Right forelimb (tissue), 1 donor: ENCODE measurements around the gene GRK2.
"Not testable (repeated sequence)": the region's sequence is repeated elsewhere in the genome, so short reads cannot be mapped to it uniquely, and the experiment has no call there.

Source experiments
- DNase-seq: peaks from one replicate; pipeline ENCODE4 v3.0.0-alpha.2; 2018

GRK2 gene

GRCh38 chr11:67266449-67267187 lies at the start of gene GRK2:
Gene GRK2, plus strand, starts transcription at chr11:67266473. Its CDS starts 227 bp downstream, at chr11:67266700.
- DNase-seq, result no peak

DNA sequence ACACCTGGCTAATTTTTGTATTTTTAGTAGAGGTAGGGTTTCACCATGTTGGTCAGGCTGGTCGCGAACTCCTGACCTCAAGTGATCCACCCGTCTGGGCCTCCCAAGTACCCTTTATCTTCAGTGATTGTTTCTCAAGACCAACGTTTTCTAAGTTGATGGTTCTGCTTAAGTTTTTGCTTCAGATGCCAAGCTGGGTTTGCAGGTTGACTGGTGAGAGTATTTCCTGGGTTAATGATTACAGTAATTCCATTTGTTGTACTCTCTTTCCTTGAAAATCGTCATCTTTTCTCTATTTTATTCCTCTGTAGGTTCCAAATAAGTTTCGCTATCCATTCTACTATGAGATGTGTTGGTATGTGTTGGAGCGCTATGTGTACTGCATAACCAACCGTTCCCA lies 38.5 kb upstream of the GRK2 start:
- no peak for DNase-seq

GRCh38 chr11:67230406-67230805 lies 35.9 kb upstream of the GRK2 start:
- no peak for DNase-seq

DNA sequence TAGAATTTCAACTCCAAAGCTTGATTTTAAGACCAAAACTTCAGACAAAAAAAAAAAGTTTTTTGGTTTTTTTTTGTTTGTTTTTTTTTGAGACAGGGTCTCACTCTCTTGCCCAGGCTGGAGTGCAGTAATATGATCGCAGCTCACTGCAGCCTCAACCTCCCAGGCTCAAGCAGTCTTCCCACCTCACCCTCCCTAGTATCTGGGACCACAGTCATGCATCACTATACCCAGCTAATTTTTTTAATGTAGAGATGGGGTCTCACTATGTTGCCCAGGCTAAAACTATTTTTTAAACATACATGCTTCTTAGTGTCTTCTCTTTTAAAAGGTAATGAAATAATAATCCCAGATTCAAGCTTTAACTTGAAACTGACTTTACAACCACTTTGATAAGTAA lies 35.4 kb upstream of the GRK2 start:
- no peak for DNase-seq

DNA sequence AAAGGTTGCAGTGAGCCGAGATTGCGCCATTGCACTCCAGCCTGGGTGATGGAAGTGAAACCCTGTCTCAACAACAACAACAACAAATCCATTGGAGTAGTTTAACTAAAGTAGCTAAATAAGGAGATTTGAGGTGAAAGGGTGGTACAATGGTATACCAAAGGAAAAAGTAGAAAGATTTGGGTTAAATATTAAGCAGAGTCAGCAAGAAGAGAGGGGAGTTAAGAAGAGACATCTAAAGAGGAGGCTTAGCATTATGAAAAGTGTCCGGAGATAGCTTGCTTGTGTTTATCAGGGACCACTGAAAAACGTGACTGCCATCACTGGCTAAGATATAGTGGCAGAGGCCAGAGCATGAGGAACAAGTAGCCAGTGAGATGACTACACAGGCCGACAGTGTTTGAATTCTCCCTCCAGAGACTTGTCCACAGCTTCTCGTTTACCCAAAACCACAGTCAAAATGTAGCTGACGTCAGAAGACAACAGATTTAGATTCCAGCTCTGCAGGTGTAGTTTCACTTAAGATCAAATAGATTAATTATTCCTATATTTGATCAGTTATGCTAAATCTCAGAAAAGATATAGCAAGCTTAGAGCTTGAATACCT lies 32.6 kb upstream of the GRK2 start:
- DNase-seq, result no peak

DNA sequence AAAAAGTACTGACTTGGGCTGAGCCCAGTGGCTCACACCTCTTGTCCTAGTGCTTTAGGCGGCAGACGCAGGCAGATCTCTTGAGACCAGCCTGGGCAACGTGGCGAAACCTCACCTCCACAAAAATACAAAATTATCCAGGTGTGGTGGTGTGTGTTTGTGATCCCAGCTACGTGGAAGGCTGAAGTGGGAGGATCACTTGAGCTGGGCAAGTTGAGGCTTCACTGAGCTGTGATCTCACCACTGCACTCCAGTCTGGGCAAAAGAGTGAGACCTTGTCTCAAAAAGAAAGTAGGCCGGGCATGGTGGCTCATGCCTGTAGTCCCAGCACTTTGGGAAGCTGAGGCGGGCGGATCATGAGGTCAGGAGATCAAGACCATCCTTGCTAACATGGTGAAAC lies 31.7 kb upstream of the GRK2 start:
- not testable (repeated sequence) for DNase-seq

DNA sequence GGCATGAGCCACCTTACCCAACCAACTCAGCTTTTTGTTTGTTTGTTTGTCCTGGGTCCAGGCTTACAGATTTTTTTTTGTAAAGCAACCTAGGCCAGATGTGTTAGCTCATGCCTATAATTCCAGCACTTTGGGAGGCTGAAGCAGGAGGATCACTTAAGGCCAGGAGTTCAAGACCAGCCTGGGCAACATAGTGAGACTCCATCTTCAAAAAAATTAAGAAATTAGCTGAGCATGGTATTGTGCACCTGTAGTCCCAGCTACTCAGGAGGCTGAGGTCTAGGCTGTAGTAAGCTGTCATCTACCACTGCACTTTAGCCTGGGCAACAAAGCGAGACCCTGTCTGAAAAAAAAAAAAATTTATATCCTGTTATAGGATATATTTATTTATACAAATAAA lies 28.7 kb upstream of the GRK2 start:
- no peak for DNase-seq

DNA sequence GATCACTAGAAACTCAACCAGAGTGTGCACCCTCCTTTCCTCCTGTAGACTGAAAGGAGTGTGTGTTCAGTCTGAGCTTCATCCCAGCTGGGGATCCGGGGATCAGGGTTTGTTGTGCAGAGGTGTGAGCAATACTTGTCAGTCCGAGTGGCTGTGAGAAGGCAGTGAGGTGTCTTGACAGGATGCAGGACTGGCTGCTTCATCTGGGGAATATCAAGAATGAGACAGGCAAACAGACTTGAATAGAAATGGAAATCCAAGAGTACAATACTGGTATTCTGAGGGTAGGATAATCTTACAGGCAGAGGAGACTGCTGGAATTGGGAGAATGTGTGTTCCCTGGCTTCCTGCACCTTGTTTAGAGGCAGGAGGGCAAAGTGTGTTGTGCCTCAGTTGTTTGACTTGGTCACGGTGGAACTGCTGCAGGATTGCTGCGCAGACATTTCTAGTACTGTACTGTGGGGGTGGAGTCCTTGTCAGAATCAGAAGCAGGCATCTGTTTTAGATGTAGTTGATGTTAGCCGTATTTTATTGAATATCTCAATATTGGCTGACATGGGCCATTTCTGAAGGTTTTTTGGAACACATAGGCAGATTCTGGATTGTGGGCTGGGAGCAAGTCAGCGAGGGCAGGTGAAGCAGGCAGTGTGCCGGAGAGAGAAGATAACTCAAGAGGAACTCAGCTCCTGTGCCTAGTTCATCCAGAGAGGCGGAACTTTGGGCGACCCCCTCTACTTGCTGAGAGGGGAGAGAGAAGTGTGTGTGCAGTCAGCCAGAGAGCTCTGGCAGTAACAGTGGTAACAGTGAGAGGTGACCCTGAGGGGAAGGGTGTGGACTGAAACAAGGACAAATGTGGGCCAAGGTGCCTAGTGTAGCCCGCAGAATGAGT lies 27.1 kb upstream of the GRK2 start:
- no peak for DNase-seq

DNA sequence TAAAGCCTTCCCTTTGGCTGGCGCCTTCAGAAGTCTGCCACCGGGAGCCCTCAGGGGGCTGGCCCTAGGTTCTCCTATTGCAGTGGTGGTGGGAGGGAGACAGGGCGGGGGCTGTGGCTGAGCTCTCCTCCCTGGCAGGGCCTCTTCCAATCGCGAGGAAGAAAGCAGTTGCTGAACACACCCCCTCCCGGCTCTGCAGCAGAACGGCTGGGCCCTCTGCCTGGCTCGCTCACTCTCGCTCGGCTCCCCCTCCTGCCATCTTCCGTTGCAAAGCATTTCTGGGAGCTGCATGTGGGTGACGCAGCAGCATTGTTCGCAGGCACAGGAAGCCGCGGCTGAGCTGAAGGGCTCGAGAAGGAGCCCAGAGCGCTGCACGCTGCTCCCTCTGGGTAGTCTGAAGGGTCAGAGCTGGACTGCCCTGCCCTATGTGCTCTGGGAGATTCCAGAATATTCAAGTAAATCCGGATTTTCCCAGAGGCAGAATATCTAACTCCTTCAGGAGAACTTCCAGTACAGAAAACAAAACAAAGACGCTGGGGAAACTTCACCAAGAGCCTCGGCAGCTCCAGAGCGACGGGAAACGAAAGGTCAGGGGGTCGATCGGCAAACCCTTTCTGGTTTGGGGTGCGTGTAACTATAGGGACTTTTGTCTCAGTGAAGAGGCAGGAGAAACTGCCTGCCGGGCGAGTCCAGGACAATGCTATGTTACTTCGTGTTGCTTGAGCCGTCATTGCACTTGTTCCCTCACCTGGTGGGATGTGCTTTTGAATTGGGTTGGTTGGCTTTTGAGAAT lies 26.3 kb upstream of the GRK2 start:
- peak; percentile 97 for DNase-seq

GRCh38 chr11:67240576-67241389 lies 25.5 kb upstream of the GRK2 start:
- DNase-seq, result peak; percentile 62

GRCh38 chr11:67242548-67242947 lies 23.7 kb upstream of the GRK2 start:
- DNase-seq, result no peak

DNA sequence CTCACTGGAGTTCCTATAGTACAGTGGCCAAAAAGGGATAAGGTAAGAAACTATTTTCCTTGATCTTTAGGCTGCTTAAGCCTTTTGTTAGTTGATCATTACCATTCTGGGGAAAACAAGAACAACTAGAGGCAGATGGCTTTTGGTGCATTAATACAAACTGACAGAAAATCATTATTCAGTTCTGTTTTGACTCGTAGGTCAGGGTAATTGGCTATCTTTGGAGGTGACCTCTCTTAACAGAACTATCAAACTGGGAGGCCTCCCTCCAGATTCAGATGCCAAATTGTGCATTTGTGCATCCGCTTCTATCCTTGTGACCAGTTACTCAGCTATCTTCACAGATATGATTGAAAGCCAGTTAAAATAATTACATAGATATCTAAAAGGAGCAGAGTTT lies 23.2 kb upstream of the GRK2 start:
- no peak for DNase-seq

DNA sequence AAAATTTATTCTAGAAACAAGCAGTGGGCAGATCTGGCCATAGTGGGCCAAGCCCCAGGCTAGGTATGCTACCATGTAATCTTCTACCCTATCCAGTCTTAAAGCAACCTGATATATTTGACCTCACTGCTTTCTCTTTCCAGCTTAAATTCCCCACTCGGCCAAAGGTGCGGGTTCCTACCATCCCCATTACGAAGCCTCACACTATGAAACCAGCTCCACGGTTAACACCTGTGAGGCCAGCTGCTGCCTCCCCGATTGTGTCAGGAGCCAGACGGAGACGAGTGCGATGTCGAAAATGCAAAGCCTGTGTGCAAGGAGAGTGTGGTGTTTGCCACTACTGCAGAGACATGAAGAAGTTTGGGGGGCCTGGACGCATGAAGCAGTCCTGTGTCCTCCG lies 21.2 kb upstream of the GRK2 start:
- DNase-seq, result no peak

- no peak for DNase-seq
Measured at GRCh38 chr11:67247946-67248550, 18.2 kb upstream of the GRK2 start.

DNA sequence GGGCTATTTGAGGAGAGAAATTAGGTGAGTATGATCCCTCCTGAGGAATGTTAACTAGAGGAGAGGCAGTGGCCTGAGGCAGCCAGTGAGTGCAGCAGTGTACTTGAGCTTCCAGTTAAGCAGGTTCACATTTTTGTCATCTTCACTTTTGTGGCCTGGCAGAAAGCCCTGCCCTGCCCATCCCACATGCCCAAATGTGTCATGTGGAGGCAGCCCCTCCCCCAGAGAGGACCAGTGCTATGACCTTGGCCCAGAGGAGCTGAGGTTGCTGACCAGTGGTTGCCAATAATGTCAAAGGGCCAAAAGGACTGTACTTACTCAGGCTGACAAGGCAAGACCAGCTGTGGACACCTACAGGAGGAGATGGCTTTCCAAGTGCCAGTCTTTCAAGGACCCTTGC lies 17.6 kb upstream of the GRK2 start:
- DNase-seq, result no peak

- DNase-seq, result no peak
Measured at GRCh38 chr11:67250059-67251043, 15.9 kb upstream of the GRK2 start.

- no peak for DNase-seq
Measured at GRCh38 chr11:67251841-67252240, 14.4 kb upstream of the GRK2 start.

- peak; percentile 51 for DNase-seq
Measured at GRCh38 chr11:67252831-67253239, 13.4 kb upstream of the GRK2 start.

DNA sequence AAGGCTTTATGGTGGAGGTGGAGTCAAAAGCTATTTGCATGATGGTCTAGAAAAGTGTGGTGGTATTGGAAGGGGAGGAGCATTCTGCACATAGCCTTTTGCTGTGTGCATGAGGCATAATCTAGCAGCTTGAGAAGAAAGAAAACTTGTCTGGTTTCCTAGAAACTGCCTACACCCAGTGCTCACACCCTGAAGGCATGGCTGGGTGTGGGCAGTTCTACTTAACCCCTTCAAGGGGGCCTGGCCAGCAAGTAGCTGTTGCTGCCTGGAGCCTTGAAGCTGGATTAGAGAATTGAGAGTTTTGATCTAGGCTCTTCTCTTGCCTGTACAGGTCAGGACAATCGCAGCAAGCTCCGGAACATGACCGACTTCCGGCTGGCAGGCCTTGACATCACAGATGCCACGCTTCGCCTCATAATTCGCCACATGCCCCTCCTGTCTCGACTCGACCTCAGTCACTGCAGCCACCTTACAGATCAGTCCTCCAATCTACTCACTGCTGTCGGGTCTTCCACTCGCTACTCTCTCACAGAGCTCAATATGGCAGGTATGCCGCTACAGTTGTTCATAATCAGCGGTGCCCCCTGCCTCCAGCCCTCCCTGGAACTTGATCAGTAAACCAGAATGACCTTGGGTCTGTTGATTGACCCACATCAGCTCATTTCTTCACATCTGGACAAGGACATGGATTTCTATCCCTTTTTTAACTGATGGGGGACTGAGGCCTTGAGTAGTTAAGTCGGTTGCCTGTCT lies 12.2 kb upstream of the GRK2 start:
- no peak for DNase-seq

GRCh38 chr11:67254798-67255197 lies 11.5 kb upstream of the GRK2 start:
- DNase-seq, result peak; percentile 31
